Upper lobe of left lung (tissue), 6 donors: ENCODE measurements around the gene COQ7. TPM values are rescaled to one million over a fixed set of nuclear protein-coding genes. Genes with fewer than 3 reads are reported as not detected.

Experiments used
- ATAC-seq, 2 donors: fragments of 200-7000 bp; cut with Tn5 transposase; one replicate each; pipeline ENCODE4 v1.9.1; 2022; ENCODE audit warnings: mild to moderate bottlenecking in 2 of 2, moderate library complexity in 2 of 2; ENCODE audit not compliant: low FRiP score in 2 of 2
- DNase-seq, 2 donors: peaks; one replicate each; pipeline ENCODE4 v3.0.0-alpha.2; 2019 to 2020
- H3K27ac ChIP-seq, 4 donors: fragments of 200-600 bp; sonication (generic); one replicate each; pipeline ENCODE4 v1.5.1; 2016 to 2019
- H3K27me3 ChIP-seq, 4 donors: fragments of 200-600 bp; sonication (generic); one replicate each; pipeline ENCODE4 v1.5.1; 2017 to 2019
- H3K36me3 ChIP-seq, 4 donors: fragments of 200-600 bp; sonication (generic); one replicate each; pipeline ENCODE4 v1.5.1; 2016 to 2019
- H3K4me1 ChIP-seq, 4 donors: fragments of 200-600 bp; sonication (generic); one replicate each; pipeline ENCODE4 v1.5.1; 2018 to 2019
- H3K4me3 ChIP-seq, 4 donors: fragments of 200-600 bp; sonication (generic); one replicate each; pipeline ENCODE4 v1.5.1; 2017 to 2019; ENCODE audit warnings: mild to moderate bottlenecking in 2 of 4, moderate library complexity in 1 of 4
- H3K9me3 ChIP-seq, 4 donors: fragments of 200-600 bp; sonication (generic); one replicate each; pipeline ENCODE4 v1.5.1; 2018 to 2019
- CTCF ChIP-seq, 6 experiments: fragments of 450-650 bp in 4 of 6; fragments of 200-600 bp in 2 of 6; sonication (generic) in 2 of 6; IDR thresholded peaks; one replicate each; pipeline ENCODE4 v1.5.1; 2016 to 2019; ENCODE audit warnings: antibody characterized with exemption in 6 of 6
- EP300 ChIP-seq, 4 donors: sonication (generic); formaldehyde crosslinking; IDR thresholded peaks; one replicate each; pipeline ENCODE4 v1.5.1; 2017; ENCODE audit warnings: antibody characterized with exemption in 4 of 4, control low read depth in 2 of 4
- POLR2A ChIP-seq, 4 donors: fragments of 450-650 bp; IDR thresholded peaks; one replicate each; pipeline ENCODE4 v1.5.1; 2016 to 2017; ENCODE audit warnings: antibody characterized with exemption in 4 of 4, mild to moderate bottlenecking in 2 of 4
- POLR2AphosphoS5 ChIP-seq, 2 donors: sonication (generic); formaldehyde crosslinking; IDR thresholded peaks; one replicate each; pipeline ENCODE4 v1.5.1; 2017; ENCODE audit warnings: antibody characterized with exemption in 2 of 2
- WGBS, 2 donors: methylation state at CpG; one replicate each; pipeline ENCODE4 v1.1.5; 2017 to 2018; 5-methylcytosine and 5-hydroxymethylcytosine counted together
- total RNA-seq, 6 donors: library from RNA; depleted of rRNA in 4 of 6; stranded (reverse); fragments of >200 nt in 4 of 6; gene quantifications; one replicate each; pipeline versions ENCODE4 v1.1.0 to v1.2.1, GENCODE V29; 2016 to 2021
- donor health status: DM: no; HTN: no; CAD: no; lungs with moderate emphysema.
- donor health status: DM: no; HTN: yes; CAD: no; lungs with severe emphysema.

COQ7 gene
- total RNA-seq, 6 donors from 2014 or later, result 14.6 to 41.9 (median 20.0) TPM

GRCh38 chr16:19128454-19129200 is 61.2 kb downstream of the COQ7 start:
- no peak for DNase-seq
- no peak overlapping the region for H3K4me3 ChIP-seq
- TF ChIP-seq POLR2AphosphoS5 (IDR thresholded peaks at IDR 0.05) (no peak), POLR2A (IDR thresholded peaks at IDR 0.05) (no peak), EP300 (IDR thresholded peaks at IDR 0.05) (no peak), CTCF (IDR thresholded peaks at IDR 0.05) (no peak)
- H3K36me3 ChIP-seq, result no peaks in the 10 kb centered on the region
- ATAC-seq, result no peak
- H3K9me3 ChIP-seq, result no peaks in the 10 kb centered on the region
- 76% methylated on average over 7 of the region's 7 CpGs for WGBS, 2 donors
- peaks cover 34 to 43% (median 41%) of the 10 kb centered on the region in 4 donors for H3K4me1 ChIP-seq
- no peaks in the 10 kb centered on the region for H3K27me3 ChIP-seq
- H3K27ac ChIP-seq, result no peak overlapping the region

Other genes starting within 250 kb of the COQ7 start
- gene SMG1, start 141.2 kb upstream of the COQ7 start, total RNA-seq, result 100 to 1,000 TPM in 2 of 6 donors, 10 to 100 TPM in 4; 39.2 to 122 (median 69.6) TPM
- gene TMC7, start 83.7 kb upstream of the COQ7 start, total RNA-seq, result 10 to 100 TPM in 1 of 6 donors, 1 to 10 TPM in 5; 4.5 to 11.5 (median 5.9) TPM
- gene ITPRIPL2, start 46.4 kb downstream of the COQ7 start, total RNA-seq, result 10 to 100 TPM; 39.9 to 90.6 (median 57.5) TPM
- gene SYT17, start 100.6 kb downstream of the COQ7 start, total RNA-seq, result 10 to 100 TPM; 11.6 to 49.2 (median 14.8) TPM
- gene CLEC19A, start 218.1 kb downstream of the COQ7 start, total RNA-seq, result not detected